MCF 10A (cell line): ENCODE data around the gene STAU1. TPM values are rescaled to one million over a fixed set of nuclear protein-coding genes. Genes with fewer than 3 reads are reported as not detected.

Experiments used
- BruUV-seq: library from RNA; stranded (reverse); fragments of 400-500 nt; replicated peaks from 2 replicates; lab custom pipeline; 2021; lab: Mats Ljungman, UMichigan
- CTCF ChIA-PET: fragments of 300-600 bp; sonication (Branson Sonifier 250); formaldehyde crosslinking; extraction: SDS; loops from one replicate; lab custom pipeline; 2021; ENCODE audit warnings: antibody characterized with exemption, inconsistent platforms; lab: Yijun Ruan, JAX
- POLR2A ChIA-PET: fragments of 300-600, 350-650 bp; sonication (Branson Sonifier 250); formaldehyde crosslinking; extraction: SDS; loops from one replicate; lab custom pipeline; 2020; ENCODE audit warnings: antibody characterized with exemption, inconsistent platforms; lab: Yijun Ruan, JAX
- DNase-seq: peaks from one replicate; pipeline ENCODE4 v3.0.0-alpha.2; 2018; ENCODE audit not compliant: unreplicated experiment
- H3K27ac Mint-ChIP-seq: one replicate; pipeline ENCODE4 v1.8.0; 2022; ENCODE audit warnings: mild to moderate bottlenecking, low read depth, mixed read lengths; ENCODE audit not compliant: unreplicated experiment
- H3K27me3 Mint-ChIP-seq: one replicate; pipeline ENCODE4 v1.8.0; 2022; ENCODE audit warnings: mixed read lengths; ENCODE audit not compliant: insufficient read depth, unreplicated experiment
- H3K36me3 Mint-ChIP-seq: one replicate; pipeline ENCODE4 v1.8.0; 2022; ENCODE audit warnings: mild to moderate bottlenecking, moderate library complexity, mixed read lengths; ENCODE audit not compliant: insufficient read depth, unreplicated experiment
- H3K4me1 Mint-ChIP-seq: one replicate; pipeline ENCODE4 v1.8.0; 2022; ENCODE audit warnings: mixed read lengths; ENCODE audit not compliant: insufficient read depth, unreplicated experiment
- H3K4me3 Mint-ChIP-seq: one replicate; pipeline ENCODE4 v1.8.0; 2022; ENCODE audit warnings: mild to moderate bottlenecking, moderate library complexity, mixed read lengths; ENCODE audit not compliant: unreplicated experiment
- H3K9me3 Mint-ChIP-seq: one replicate; pipeline ENCODE4 v1.8.0; 2022; ENCODE audit warnings: mixed read lengths; ENCODE audit not compliant: unreplicated experiment
- CTCF ChIP-seq: fragments of 200-600 bp; IDR thresholded peaks from one replicate; pipeline ENCODE4 v1.8.0; 2022; ENCODE audit warnings: antibody characterized with exemption, mild to moderate bottlenecking; ENCODE audit not compliant: unreplicated experiment
- intact Hi-C: fragments of 100-400 bp; cut with micrococcal nuclease; formaldehyde crosslinking; loops from 2 replicates; pipeline ENCODE4 v1.14.1; 2022
- total RNA-seq: library from RNA; stranded (reverse); gene quantifications from 2 replicates; pipeline ENCODE4 v1.2.3, GENCODE V29; 2022

Gene STAU1
- total RNA-seq, 1 experiment from 2014 or later = 110 TPM

- no peak overlapping the region for H3K4me3 Mint-ChIP-seq
- POLR2A ChIA-PET = interaction anchor here (0.7 kb wide), 1 partner anchor 108 kb away, joined by 3 read pairs; no protein-coding TSS in a partner anchor
- no peak for TF ChIP-seq CTCF
- intact Hi-C loops = loop anchor here (10.0 kb wide), 1 partner anchor 575 kb away; no protein-coding TSS in a partner anchor
- no peaks in the 10 kb centered on the region for H3K36me3 Mint-ChIP-seq
- DNase-seq = no peak
- H3K27ac Mint-ChIP-seq = no peak overlapping the region
- no TSS peak for BruUV-seq
- H3K27me3 Mint-ChIP-seq = no peaks in the 10 kb centered on the region
- CTCF ChIA-PET = interaction anchor here (0.6 to 0.7 kb wide), 2 partner anchors 200 to 245 kb away, joined by 3 read pairs; no protein-coding TSS in a partner anchor
- peaks cover 8% of the 10 kb centered on the region for H3K9me3 Mint-ChIP-seq
- H3K4me1 Mint-ChIP-seq = no peaks in the 10 kb centered on the region
These were observed 22.1 kb upstream of the STAU1 start for GRCh38 chr20:49210101-49210756.

GRCh38 chr20:49207076-49207475 is 18.9 kb upstream of the STAU1 start:
- Mint-ChIP-seq H3K9me3 (peaks cover 8% of the 10 kb centered on the region), H3K36me3 (no peaks in the 10 kb centered on the region), H3K27ac (no peak overlapping the region), H3K27me3 (no peaks in the 10 kb centered on the region), H3K4me1 (no peaks in the 10 kb centered on the region), H3K4me3 (no peak overlapping the region)
- no peak for DNase-seq
- BruUV-seq = no TSS peak
- intact Hi-C loops = no loop called here
- TF ChIP-seq CTCF = no peak
- CTCF ChIA-PET = interaction anchor here (4.2 kb wide), 1 partner anchor 9 kb away, joined by 33 read pairs; no protein-coding TSS in a partner anchor
- POLR2A ChIA-PET = no interaction called here

GRCh38 chr20:49203746-49204145 is 15.6 kb upstream of the STAU1 start:
- Mint-ChIP-seq H3K9me3 (no peaks in the 10 kb centered on the region), H3K27ac (no peak overlapping the region), H3K4me1 (no peaks in the 10 kb centered on the region), H3K4me3 (no peak overlapping the region), H3K27me3 (no peaks in the 10 kb centered on the region), H3K36me3 (no peaks in the 10 kb centered on the region)
- no peak for TF ChIP-seq CTCF
- ChIA-PET POLR2A (interaction anchor here (0.6 to 1.5 kb wide), 2 partner anchors 11 to 12 kb away, joined by 3 to 5 read pairs; no protein-coding TSS in a partner anchor), CTCF (interaction anchor here (2.2 kb wide), 1 partner anchor 13 kb away, joined by 11 read pairs; no protein-coding TSS in a partner anchor)
- intact Hi-C loops = no loop called here
- BruUV-seq = no TSS peak
- no peak for DNase-seq

GRCh38 chr20:49203011-49203410 is 14.9 kb upstream of the STAU1 start:
- Mint-ChIP-seq H3K4me3 (no peak overlapping the region), H3K4me1 (no peaks in the 10 kb centered on the region), H3K27me3 (no peaks in the 10 kb centered on the region), H3K27ac (no peak overlapping the region), H3K36me3 (no peaks in the 10 kb centered on the region), H3K9me3 (no peaks in the 10 kb centered on the region)
- TF ChIP-seq CTCF = no peak
- ChIA-PET POLR2A (interaction anchor here (0.6 to 1.5 kb wide), 3 partner anchors 12 to 214 kb away, joined by 3 to 5 read pairs (median 3); no protein-coding TSS in a partner anchor), CTCF (interaction anchor here (1.1 to 2.2 kb wide), 3 partner anchors 10 to 70 kb away, joined by 3 to 11 read pairs (median 3); no protein-coding TSS in a partner anchor)
- intact Hi-C loops = no loop called here
- no TSS peak for BruUV-seq
- DNase-seq = no peak
